Right lobe of liver (tissue), 6 donors: ENCODE results near the gene SLCO4A1. TPM values are rescaled to one million over a fixed set of nuclear protein-coding genes. Genes with fewer than 3 reads are reported as not detected.

Experiments used
- ATAC-seq, 4 donors: fragments of 200-7000 bp; cut with Tn5 transposase; one replicate each; pipeline ENCODE4 v1.9.1; 2020; ENCODE audit warnings: mild to moderate bottlenecking in 4 of 4, moderate library complexity in 4 of 4
- DNase-seq, 3 donors: peaks; one replicate each; pipeline ENCODE4 v3.0.0-alpha.2; 2020
- H3K27ac ChIP-seq, 3 donors: fragments of 200-600 bp; one replicate each; pipeline ENCODE4 v1.8.0; 2022
- H3K27me3 ChIP-seq, 2 donors: fragments of 200-600 bp; one replicate each; pipeline ENCODE4 v1.8.0; 2022
- H3K36me3 ChIP-seq, 4 donors: fragments of 200-600 bp; sonication (generic) in 1 of 4; one replicate each; pipeline versions ENCODE4 v1.5.1 to v1.8.0; 2017 to 2022; ENCODE audit warnings: control low read depth in 1 of 4
- H3K4me1 ChIP-seq, 4 donors: fragments of 200-600 bp; sonication (generic) in 1 of 4; one replicate each; pipeline versions ENCODE4 v1.5.1 to v1.8.0; 2017 to 2022; ENCODE audit warnings: control low read depth in 1 of 4
- H3K4me3 ChIP-seq, 3 donors: fragments of 200-600 bp; one replicate each; pipeline ENCODE4 v1.8.0; 2022
- H3K9me3 ChIP-seq, 4 donors: fragments of 200-600 bp; sonication (generic) in 1 of 4; one replicate each; pipeline versions ENCODE4 v1.5.1 to v1.8.0; 2017 to 2022; ENCODE audit warnings: control low read depth in 1 of 4
- CTCF ChIP-seq, 4 donors: fragments of 200-600 bp in 3 of 4; fragments of 450-650 bp in 1 of 4; IDR thresholded peaks; one replicate each; pipeline versions ENCODE4 v1.5.1 to v1.8.0; 2016 to 2022; ENCODE audit warnings: antibody characterized with exemption in 4 of 4, mild to moderate bottlenecking in 2 of 4
- POLR2A ChIP-seq: fragments of 450-650 bp; IDR thresholded peaks from one replicate; pipeline ENCODE4 v1.6.1; 2017; ENCODE audit warnings: antibody characterized with exemption, mild to moderate bottlenecking
- WGBS: methylation state at CpG from one replicate; pipeline ENCODE4 v1.1.6; 2018; ENCODE audit warnings: low coverage, low lambda C conversion rate; ENCODE audit not compliant: insufficient coverage; ENCODE audit errors: missing lambda C conversion rate; 5-methylcytosine and 5-hydroxymethylcytosine counted together
- intact Hi-C, 2 donors: fragments of 100-400 bp; cut with DNase I; formaldehyde crosslinking; loops; one replicate each; pipeline versions ENCODE4 v1.11.2 to v1.14.1; 2022
- total RNA-seq, 6 experiments: library from RNA; depleted of rRNA in 2 of 6; stranded (reverse); fragments of >200 nt in 2 of 6; fragmentation: NEBNext Ultra II Directional in 3 of 6; extraction: Animal tissue kit (Norgen Biotek cat#: 25700) in 3 of 6; gene quantifications; one replicate each; pipeline versions ENCODE4 v1.1.0 to v1.2.4, GENCODE V29; 2016 to 2023
- donor health status: DM: no; HTN: yes; CAD: no.
- donor health status: DM: no; HTN: no; CAD: no.
- donor health status: DM: no; HTN: no; CAD: no.
- donor health status: DM: no; HTN: yes; CAD: no.
- donor health status: DM: no; HTN: yes; CAD: no.

Gene SLCO4A1
- total RNA-seq, 6 experiments from 2014 or later, result 0.93 to 8.8 (median 4.3) TPM

DNA sequence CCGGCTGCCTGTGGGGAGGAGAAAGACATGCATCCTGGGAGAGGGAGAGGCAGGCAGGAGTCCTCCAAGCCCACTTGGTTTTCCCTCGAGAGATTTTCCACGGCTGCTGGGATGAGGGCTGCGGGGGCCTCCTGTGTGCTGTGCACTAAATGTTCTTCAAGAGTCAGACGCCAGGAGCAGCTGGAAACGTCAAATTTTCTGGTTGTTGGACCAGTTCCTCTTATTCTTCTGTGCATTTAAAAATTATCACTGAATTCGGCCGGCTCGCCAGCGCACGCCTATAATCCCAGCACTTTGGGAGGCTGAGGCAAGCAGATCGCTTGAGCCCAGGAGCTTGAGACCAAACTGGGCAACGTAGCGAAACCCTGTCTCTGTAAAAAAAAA, 33.6 kb downstream of the SLCO4A1 start:
- no peak for DNase-seq
- no peaks in the 10 kb centered on the region for H3K27me3 ChIP-seq
- H3K36me3 ChIP-seq, result no peaks in the 10 kb centered on the region
- H3K9me3 ChIP-seq, result no peaks in the 10 kb centered on the region
- ATAC-seq, result no peak
- peaks cover 0 to 5% (median 0%) of the 10 kb centered on the region in 4 donors for H3K4me1 ChIP-seq
- no peak overlapping the region for H3K4me3 ChIP-seq
- TF ChIP-seq CTCF (IDR thresholded peaks at IDR 0.05) (no peak), POLR2A (no peak)
- no peak overlapping the region for H3K27ac ChIP-seq
- intact Hi-C loops, result no loop called here
- WGBS, result 69% methylated on average over 11 of the region's 14 CpGs

DNA sequence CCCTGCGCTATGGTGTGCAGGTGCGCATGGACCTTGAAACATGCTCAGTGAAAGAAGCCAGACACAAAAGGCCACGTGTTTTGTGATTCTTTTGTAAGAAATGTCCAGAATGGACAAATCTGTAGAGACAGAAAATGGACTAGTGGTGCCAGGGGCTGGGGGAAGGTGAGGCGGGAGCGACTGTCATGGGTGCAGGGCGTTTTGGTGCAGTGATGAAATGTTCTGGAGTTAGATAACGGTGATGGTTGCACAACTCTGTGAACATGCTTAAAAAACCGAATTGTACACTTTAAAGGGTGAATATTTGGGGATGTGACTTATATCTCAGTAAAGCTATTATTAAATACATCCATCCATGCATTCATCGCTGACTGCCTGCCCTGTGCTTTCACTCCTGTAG, 34.7 kb downstream of the SLCO4A1 start:
- ATAC-seq (peak in 3 of 4 donors; percentile 25 to 73 (median 41)), DNase-seq (peak in 1 of 3 donors; percentile 75)
- peaks cover 0 to 5% (median 0%) of the 10 kb centered on the region in 4 donors for H3K4me1 ChIP-seq
- H3K27ac ChIP-seq, result no peak overlapping the region
- intact Hi-C loops, result no loop called here
- no peaks in the 10 kb centered on the region for H3K27me3 ChIP-seq
- whole genome bisulfite sequencing, result 30% methylated on average over 9 of the region's 9 CpGs
- no peaks in the 10 kb centered on the region for H3K36me3 ChIP-seq
- TF ChIP-seq POLR2A (no peak), CTCF (IDR thresholded peaks at IDR 0.05) (no peak)
- no peak overlapping the region for H3K4me3 ChIP-seq
- H3K9me3 ChIP-seq, result no peaks in the 10 kb centered on the region

DNA sequence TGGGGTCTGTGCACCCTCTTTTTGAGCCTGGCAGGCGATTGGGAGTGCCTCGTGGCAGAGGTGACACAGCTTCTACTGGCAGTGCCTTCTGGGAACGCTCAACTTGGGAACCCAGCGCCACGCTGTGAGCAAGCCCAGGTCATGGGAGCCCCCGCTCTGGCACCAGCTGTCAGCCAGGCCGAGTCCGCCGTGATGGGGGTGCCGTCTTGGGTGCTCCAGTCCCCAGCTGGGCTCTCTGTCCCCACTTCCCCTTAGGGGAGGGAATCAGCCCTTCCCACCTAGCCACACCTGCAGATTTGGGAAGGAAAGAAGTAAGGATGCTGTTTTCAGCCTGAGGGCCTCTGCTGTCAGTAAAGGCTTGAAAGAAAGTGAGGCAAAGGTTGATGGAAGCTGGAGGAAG, 35.4 kb downstream of the SLCO4A1 start:
- Histone ChIP-seq H3K27ac (no peak overlapping the region), H3K9me3 (no peaks in the 10 kb centered on the region), H3K36me3 (no peaks in the 10 kb centered on the region), H3K27me3 (no peaks in the 10 kb centered on the region), H3K4me1 (peaks cover 0 to 5% (median 0%) of the 10 kb centered on the region in 4 donors), H3K4me3 (no peak overlapping the region)
- intact Hi-C loops, result no loop called here
- TF ChIP-seq CTCF (IDR thresholded peaks at IDR 0.05) (no peak), POLR2A (no peak)
- no peak for ATAC-seq
- DNase-seq, result no peak
- WGBS, result 75% methylated on average over 4 of the region's 10 CpGs

DNA sequence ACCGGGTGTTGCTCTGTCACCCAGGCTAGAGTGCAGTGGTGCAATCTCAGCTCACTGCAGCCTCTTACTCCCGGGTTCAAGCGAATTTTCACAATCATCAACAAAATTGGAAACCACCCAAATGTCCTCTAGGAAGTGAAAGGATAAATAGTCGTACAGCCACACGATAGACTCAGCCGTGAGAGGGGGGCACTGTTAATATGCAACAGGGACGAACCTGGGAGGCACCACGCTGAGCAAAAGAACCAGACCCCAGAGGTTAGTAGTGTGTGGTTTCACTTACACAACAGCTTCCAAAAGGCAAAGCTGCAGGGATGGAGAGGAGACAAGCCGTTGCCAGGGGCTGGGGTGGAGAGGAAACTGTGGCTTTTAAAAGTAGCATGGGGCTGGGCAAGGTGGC, 36.2 kb downstream of the SLCO4A1 start:
- Histone ChIP-seq H3K36me3 (no peaks in the 10 kb centered on the region), H3K27me3 (no peaks in the 10 kb centered on the region), H3K9me3 (no peaks in the 10 kb centered on the region), H3K4me3 (no peak overlapping the region), H3K27ac (no peak overlapping the region), H3K4me1 (peaks cover 0 to 5% (median 0%) of the 10 kb centered on the region in 4 donors)
- ATAC-seq, result peak in 3 of 4 donors; percentile 23 to 59 (median 55)
- intact Hi-C loops, result no loop called here
- TF ChIP-seq POLR2A (no peak), CTCF (IDR thresholded peaks at IDR 0.05) (no peak)
- 4% methylated on average over 9 of the region's 9 CpGs for WGBS
- no peak for DNase-seq
